Ectodermal cell (in vitro differentiated cells): ENCODE results near the gene ZNF821.

Source experiments
- H3K27ac ChIP-seq: 2 replicates; pipeline ENCODE4 v1.7.0; 2013; ENCODE audit warnings: mild to moderate bottlenecking, low read depth, low read length; ENCODE audit not compliant: insufficient read depth, poor library complexity, severe bottlenecking
- H3K27me3 ChIP-seq: 2 replicates; pipeline ENCODE4 v1.7.0; 2013; ENCODE audit warnings: mild to moderate bottlenecking, low read length; ENCODE audit not compliant: insufficient read depth, control insufficient read depth, poor library complexity, severe bottlenecking
- H3K36me3 ChIP-seq: one replicate; pipeline ENCODE4 v1.7.0; 2013; ENCODE audit warnings: low read length; ENCODE audit not compliant: control insufficient read depth, insufficient read depth
- H3K4me1 ChIP-seq: one replicate; pipeline ENCODE4 v1.7.0; 2013; ENCODE audit warnings: low read length; ENCODE audit not compliant: control insufficient read depth, insufficient read depth
- H3K4me3 ChIP-seq: 2 replicates; pipeline ENCODE4 v1.7.0; 2013; ENCODE audit warnings: low read depth, low read length, control low read depth; ENCODE audit not compliant: insufficient read depth
- H3K9me3 ChIP-seq: 2 replicates; pipeline ENCODE4 v1.7.0; 2013; ENCODE audit warnings: mild to moderate bottlenecking, low read length, moderate library complexity; ENCODE audit not compliant: control insufficient read depth
- WGBS, 2 experiments: methylation state at CpG; one replicate each; pipeline ENCODE4 v1.1.7; 2013; ENCODE audit warnings: missing lambda C conversion rate in 2 of 2; 5-methylcytosine and 5-hydroxymethylcytosine counted together

ZNF821 gene

GRCh38 chr16:71903608-71904007 lies 19.6 kb upstream of the ZNF821 start:
- Histone ChIP-seq H3K4me3 (no peak overlapping the region), H3K36me3 (no peaks in the 10 kb centered on the region), H3K9me3 (no peaks in the 10 kb centered on the region), H3K27ac (no peak overlapping the region), H3K27me3 (no peaks in the 10 kb centered on the region), H3K4me1 (no peaks in the 10 kb centered on the region)
- WGBS, 2 experiments = 94 to 96% methylated on average over 2 of the region's 2 CpGs

DNA sequence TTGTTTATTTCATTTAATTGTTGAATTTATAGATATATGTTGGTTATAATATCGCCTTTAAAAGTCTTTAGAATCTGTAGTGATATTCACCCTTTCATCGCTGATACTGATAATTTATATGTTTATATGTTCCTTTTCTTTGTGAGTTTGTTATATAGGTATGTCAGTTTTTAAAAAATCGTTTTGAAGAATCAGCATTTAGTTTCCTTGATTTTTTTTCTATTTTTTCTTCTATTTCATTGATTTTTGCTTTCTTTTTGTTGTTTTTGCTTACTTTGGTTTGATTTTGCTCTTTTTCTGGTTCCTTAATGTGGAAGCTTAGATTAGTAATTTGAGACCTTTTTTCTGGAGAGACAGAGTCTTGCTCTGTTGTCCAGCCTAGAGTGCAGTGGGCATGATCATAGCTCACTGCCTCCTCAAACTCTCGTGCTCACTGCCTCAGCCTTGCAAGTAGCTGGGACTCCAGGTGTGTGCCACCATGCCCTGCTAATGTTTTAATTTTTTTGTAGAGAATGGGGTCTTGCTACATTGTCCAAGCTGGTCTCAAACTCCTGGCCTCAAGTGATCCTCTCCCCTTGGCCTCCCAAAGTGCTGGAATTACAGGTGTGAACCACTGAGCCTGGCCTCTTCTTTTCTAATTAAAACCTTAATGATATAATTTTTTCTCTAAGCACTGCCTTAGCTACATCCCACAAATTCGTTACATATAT lies 18.8 kb upstream of the ZNF821 start:
- Histone ChIP-seq H3K27me3 (no peaks in the 10 kb centered on the region), H3K27ac (no peak overlapping the region), H3K4me3 (no peak overlapping the region), H3K4me1 (no peaks in the 10 kb centered on the region), H3K9me3 (no peaks in the 10 kb centered on the region), H3K36me3 (no peaks in the 10 kb centered on the region)
- WGBS, 2 experiments = 94 to 99% methylated on average over 4 to 5 of the region's 5 CpGs

DNA sequence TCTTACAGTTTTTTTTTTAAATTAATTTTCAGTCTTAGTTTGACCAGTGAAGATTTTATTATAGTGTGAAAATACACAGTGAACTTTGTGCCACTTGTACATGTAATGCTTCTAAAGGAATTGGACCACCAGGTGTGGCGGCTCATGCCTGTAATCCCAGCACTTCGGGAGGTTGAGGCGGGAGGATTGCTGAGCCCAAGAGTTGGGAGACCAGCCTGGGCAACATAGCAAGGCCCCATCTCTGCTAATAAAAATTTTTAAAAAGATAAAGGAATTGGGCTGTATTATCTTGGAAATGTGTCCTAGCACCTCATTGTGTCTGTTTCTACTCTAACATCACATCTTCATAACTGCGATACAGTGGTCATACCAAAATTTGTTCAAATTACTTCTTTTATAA lies 15.2 kb upstream of the ZNF821 start:
- WGBS, 2 experiments = 84 to 97% methylated on average over 4 of the region's 4 CpGs
- no peak overlapping the region for H3K27ac ChIP-seq

DNA sequence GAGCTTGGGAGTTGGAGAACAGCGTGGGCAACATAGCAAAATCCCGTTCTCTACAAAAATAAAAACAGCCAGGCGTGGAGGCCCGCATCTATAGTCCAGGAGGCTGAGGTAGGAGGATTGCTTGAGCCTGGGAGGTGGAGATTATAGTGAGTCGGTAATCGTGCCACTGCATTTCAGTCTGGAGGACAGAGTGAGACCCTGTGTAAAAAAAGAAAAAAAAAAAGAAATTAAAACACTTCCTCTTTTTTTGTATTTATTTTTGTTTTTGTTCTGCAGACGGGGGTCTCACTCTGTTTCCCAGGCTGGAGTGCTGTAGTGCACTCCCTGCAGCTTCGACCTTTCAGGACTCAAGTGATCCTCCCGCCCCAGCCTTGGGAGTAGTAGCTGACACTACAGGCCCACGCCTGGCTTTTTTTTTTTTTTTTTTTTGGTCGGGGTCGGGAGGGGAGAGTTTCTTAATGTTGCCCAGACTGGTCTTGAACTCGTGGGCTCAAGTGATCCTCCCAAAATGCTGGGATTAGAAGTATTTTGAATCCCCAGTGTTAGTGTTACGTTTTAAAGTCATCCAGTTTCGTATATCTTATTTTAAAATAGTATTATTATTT lies 12.9 kb upstream of the ZNF821 start:
- 59 to 62% methylated on average over 12 of the region's 15 CpGs for WGBS, 2 experiments
- peak overlapping the region; percentile 89 for H3K4me3 ChIP-seq
- H3K27me3 ChIP-seq = no peaks in the 10 kb centered on the region
- H3K27ac ChIP-seq = no peak overlapping the region
- H3K4me1 ChIP-seq = no peaks in the 10 kb centered on the region
- H3K36me3 ChIP-seq = no peaks in the 10 kb centered on the region
- H3K9me3 ChIP-seq = no peaks in the 10 kb centered on the region

More for the DNA sequence above, 15.2 kb upstream of the ZNF821 start:
- no peaks in the 10 kb centered on the region for H3K9me3 ChIP-seq
- H3K4me3 ChIP-seq = no peak overlapping the region
- H3K36me3 ChIP-seq = no peaks in the 10 kb centered on the region
- no peaks in the 10 kb centered on the region for H3K4me1 ChIP-seq
- no peaks in the 10 kb centered on the region for H3K27me3 ChIP-seq

- H3K9me3 ChIP-seq = no peaks in the 10 kb centered on the region
- no peaks in the 10 kb centered on the region for H3K36me3 ChIP-seq
- H3K4me3 ChIP-seq = peak overlapping the region; percentile 89
- WGBS, 2 experiments = 1% methylated on average over 44 of the region's 44 CpGs
- H3K27ac ChIP-seq = peak overlapping the region; percentile 64
- no peaks in the 10 kb centered on the region for H3K27me3 ChIP-seq
- no peaks in the 10 kb centered on the region for H3K4me1 ChIP-seq
These were observed 11.8 kb upstream of the ZNF821 start for GRCh38 chr16:71895679-71896365.

- 0% methylated on average over 67 of the region's 67 CpGs for WGBS, 2 experiments
- H3K27ac ChIP-seq = peak within 1 kb of the TSS; percentile 64
- H3K36me3 ChIP-seq = no peaks in the 10 kb centered on the region
- no peaks in the 10 kb centered on the region for H3K9me3 ChIP-seq
- peak within 1 kb of the TSS; percentile 89 for H3K4me3 ChIP-seq
- no peaks in the 10 kb centered on the region for H3K4me1 ChIP-seq
- H3K27me3 ChIP-seq = no peaks in the 10 kb centered on the region
These were observed 11.1 kb upstream of the ZNF821 start, which contains the start of gene IST1 for GRCh38 chr16:71894921-71895678. Gene IST1, plus strand, starts transcription at chr16:71895531. Its CDS starts 20,110 bp downstream, at chr16:71915641.

GRCh38 chr16:71894229-71894920 lies 10.4 kb upstream of the ZNF821 start:
- H3K36me3 ChIP-seq = no peaks in the 10 kb centered on the region
- H3K4me3 ChIP-seq = peak overlapping the region; percentile 89
- H3K4me1 ChIP-seq = no peaks in the 10 kb centered on the region
- H3K9me3 ChIP-seq = no peaks in the 10 kb centered on the region
- H3K27ac ChIP-seq = peak overlapping the region; percentile 64
- no peaks in the 10 kb centered on the region for H3K27me3 ChIP-seq
- WGBS, 2 experiments = 1% methylated on average over 30 to 31 of the region's 31 CpGs

- H3K27ac ChIP-seq = peak overlapping the region; percentile 64
- peak overlapping the region; percentile 89 for H3K4me3 ChIP-seq
- no peaks in the 10 kb centered on the region for H3K4me1 ChIP-seq
- no peaks in the 10 kb centered on the region for H3K27me3 ChIP-seq
- H3K9me3 ChIP-seq = no peaks in the 10 kb centered on the region
- H3K36me3 ChIP-seq = no peaks in the 10 kb centered on the region
- 64 to 66% methylated on average over 7 of the region's 7 CpGs for WGBS, 2 experiments
These were observed 9.9 kb upstream of the ZNF821 start for GRCh38 chr16:71893888-71894228.

GRCh38 chr16:71889147-71889546 lies 5.2 kb upstream of the ZNF821 start:
- Histone ChIP-seq H3K4me3 (no peak overlapping the region), H3K36me3 (no peaks in the 10 kb centered on the region), H3K4me1 (no peaks in the 10 kb centered on the region), H3K27ac (no peak overlapping the region), H3K9me3 (no peaks in the 10 kb centered on the region), H3K27me3 (no peaks in the 10 kb centered on the region)
- 88 to 93% methylated on average over 3 of the region's 3 CpGs for WGBS, 2 experiments
